HEK293 (cell line): ENCODE results near the gene PTPRCAP.

ENCODE experiments used
- CTCF ChIP-seq: fragments of 450-650 bp; formaldehyde crosslinking; IDR thresholded peaks from 2 replicates; pipeline ENCODE4 v1.5.1; 2016; ENCODE audit warnings: missing biosample characterization, missing genetic modification characterization
- HIC1 ChIP-seq: fragments of 450-650 bp; formaldehyde crosslinking; IDR thresholded peaks from 2 replicates; pipeline ENCODE4 v1.5.1; 2016; ENCODE audit warnings: missing biosample characterization, missing genetic modification characterization
- MEIS1 ChIP-seq: sonication (generic); formaldehyde crosslinking; IDR thresholded peaks from 2 replicates; pipeline ENCODE4 v1.8.1; 2022; ENCODE audit warnings: missing genetic modification reagents, mild to moderate bottlenecking, borderline replicate concordance
- ZNF121 ChIP-seq: fragments of 450-650 bp; formaldehyde crosslinking; IDR thresholded peaks from 2 replicates; pipeline ENCODE4 v1.5.1; 2016; ENCODE audit warnings: missing biosample characterization, missing genetic modification characterization
- ZNF248 ChIP-seq: fragments of 450-650 bp; formaldehyde crosslinking; IDR thresholded peaks from 2 replicates; pipeline ENCODE4 v1.5.1; 2017; ENCODE audit warnings: missing biosample characterization, missing genetic modification characterization
- ZNF600 ChIP-seq: fragments of 450-650 bp; formaldehyde crosslinking; IDR thresholded peaks from 2 replicates; pipeline ENCODE4 v1.5.1; 2016; ENCODE audit warnings: missing biosample characterization, missing genetic modification characterization
- ZNF707 ChIP-seq: fragments of 450-650 bp; formaldehyde crosslinking; IDR thresholded peaks from 2 replicates; pipeline ENCODE4 v1.5.1; 2016; ENCODE audit warnings: missing biosample characterization, missing genetic modification characterization

GRCh38 chr11:67441098-67441563, 3.6 kb upstream of the PTPRCAP start:
- TF ChIP-seq HIC1 (tag by site-specific recombination), result no peak
- TF ChIP-seq ZNF600 (tag by site-specific recombination), result no peak
- TF ChIP-seq CTCF (tag by site-specific recombination), result no peak
- TF ChIP-seq ZNF707 (tag by site-specific recombination), result no peak
- no peak for TF ChIP-seq ZNF121 (tag by site-specific recombination)
- TF ChIP-seq MEIS1, result no peak
- TF ChIP-seq ZNF248 (tag by site-specific recombination), result no peak
